ENCODE data around the gene YTHDF2. TPM values are rescaled to one million over a fixed set of nuclear protein-coding genes. Genes with fewer than 3 reads are reported as not detected.

Gene YTHDF2
- total RNA-seq, 1 experiment from 2014 or later: 90.6 TPM

- TF ChIP-seq REST (IDR thresholded peaks at IDR 0.05; ENCODE audit: low read depth): no peak
- TF ChIP-seq FOSL1 (IDR thresholded peaks at IDR 0.05; ENCODE audit: low read depth): no peak
- no peak for TF ChIP-seq POLR2AphosphoS5 (IDR thresholded peaks at IDR 0.05; ENCODE audit: low read depth, low read length)
- no peak for TF ChIP-seq ZNF274 (IDR thresholded peaks at IDR 0.05; ENCODE audit: low read depth, low read length)
- no peak for TF ChIP-seq EZH2phosphoT487 (IDR thresholded peaks at IDR 0.05; ENCODE audit: borderline replicate concordance)
Observed at GRCh38 chr1:28759257-28759656, 22.5 kb downstream of the YTHDF2 start (continued).

GRCh38 chr1:28761189-28761588 is 24.4 kb downstream of the YTHDF2 start:
- Histone ChIP-seq H3K9me3 (ENCODE audit: control insufficient read depth in 1 of 2, insufficient read depth in 1 of 2, low read depth in 1 of 2, low read length in 2 of 2) (no peaks in the 10 kb centered on the region), H3K27me3 (ENCODE audit: insufficient read depth, low read length) (no peaks in the 10 kb centered on the region), H3K9ac (ENCODE audit: low read length) (no peak overlapping the region), H4K20me1 (ENCODE audit: insufficient read depth) (peaks cover 46% of the 10 kb centered on the region; the same call in 1 of the 2 replicates), H3K4me1 (ENCODE audit: control insufficient read depth in 1 of 2, insufficient read depth in 2 of 2, low read length in 2 of 2) (no peaks in the 10 kb centered on the region), H3K4me3 (replicated peaks in 1 of 2; ENCODE audit: low read depth in 1 of 2, low read length in 2 of 2) (no peak overlapping the region), H3K4me2 (ENCODE audit: low read length) (no peak overlapping the region), H3K27ac (ENCODE audit: low read depth, low read length) (no peak overlapping the region), H3K79me2 (ENCODE audit: insufficient read depth, low read length) (peaks cover 100% of the 10 kb centered on the region), H3K36me3 (ENCODE audit: control insufficient read depth in 1 of 2, insufficient read depth in 2 of 2, low read length in 2 of 2) (peaks cover 12 to 31% of the 10 kb centered on the region in 2 experiments), H2AFZ (ENCODE audit: low read depth, low read length, poor library complexity, severe bottlenecking) (no peak overlapping the region), H3K9me2 (ENCODE audit: insufficient read depth) (no peaks in the 10 kb centered on the region)
- ATAC-seq (no peak), DNase-seq (ENCODE audit: low read depth, low spot score) (no peak)
- ChIA-PET RAD21 (ENCODE audit: low non-redundant PET in 1 of 2, low total read pairs in 2 of 2, uncharacterized antibody in 2 of 2, unreplicated experiment in 2 of 2) (no interaction called here), CTCF (no interaction called here), POLR2A (no interaction called here)
- intact Hi-C loops (cut with micrococcal nuclease): no loop called here
- BruUV-seq (replicated peaks): no TSS peak
- TF ChIP-seq EGR1 (IDR thresholded peaks at IDR 0.05; ENCODE audit: low read depth) (no peak), JUND (IDR thresholded peaks at IDR 0.05) (no peak), TCF7L2 (IDR thresholded peaks at IDR 0.05; ENCODE audit: borderline replicate concordance, extremely low read depth, insufficient read depth, insufficient read length) (no peak)
